ENCODE measurements around the gene WARS2.

The WARS2 gene

DNA sequence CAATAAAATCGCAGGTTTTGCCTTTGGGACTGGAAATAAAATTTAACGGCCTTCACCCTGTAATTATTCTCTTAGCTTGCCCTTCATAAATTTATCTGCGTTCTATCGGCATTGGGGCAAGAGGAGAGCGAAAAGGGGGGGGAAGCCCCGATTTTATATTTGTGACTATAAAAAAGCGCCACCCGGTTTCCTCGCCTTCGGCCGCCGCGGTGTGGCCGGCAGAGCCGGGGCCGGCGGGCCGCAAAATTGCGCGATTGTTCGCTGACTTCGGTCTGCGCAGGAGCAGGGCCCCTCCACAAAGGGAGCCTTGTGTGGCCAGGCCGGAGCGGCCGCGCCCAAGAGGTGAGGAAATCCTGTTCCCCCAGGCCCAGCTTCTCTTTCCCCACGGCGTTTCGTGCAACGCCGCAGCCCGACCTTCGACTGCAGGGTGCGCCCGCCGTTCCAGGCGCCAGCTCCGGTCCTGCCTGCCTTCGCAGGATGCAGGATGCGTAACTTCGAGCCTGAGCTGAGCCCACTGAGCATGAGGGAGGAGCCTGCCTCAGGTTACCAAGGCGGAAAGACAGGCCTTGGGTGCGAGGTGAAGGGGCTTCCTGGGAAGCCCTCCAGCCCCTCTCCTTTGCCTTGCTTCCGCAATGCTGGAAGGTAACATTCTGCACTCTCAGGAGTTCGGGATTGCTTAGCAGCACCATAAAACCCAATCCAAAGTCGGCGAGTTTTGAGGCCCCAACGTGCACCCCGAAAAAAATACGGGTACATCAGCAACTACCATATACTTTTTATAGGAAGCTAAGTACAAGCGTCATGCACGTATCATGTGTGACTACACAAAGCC lies 147.4 kb downstream of the WARS2 start:
- DNase-seq = no peak

DNA sequence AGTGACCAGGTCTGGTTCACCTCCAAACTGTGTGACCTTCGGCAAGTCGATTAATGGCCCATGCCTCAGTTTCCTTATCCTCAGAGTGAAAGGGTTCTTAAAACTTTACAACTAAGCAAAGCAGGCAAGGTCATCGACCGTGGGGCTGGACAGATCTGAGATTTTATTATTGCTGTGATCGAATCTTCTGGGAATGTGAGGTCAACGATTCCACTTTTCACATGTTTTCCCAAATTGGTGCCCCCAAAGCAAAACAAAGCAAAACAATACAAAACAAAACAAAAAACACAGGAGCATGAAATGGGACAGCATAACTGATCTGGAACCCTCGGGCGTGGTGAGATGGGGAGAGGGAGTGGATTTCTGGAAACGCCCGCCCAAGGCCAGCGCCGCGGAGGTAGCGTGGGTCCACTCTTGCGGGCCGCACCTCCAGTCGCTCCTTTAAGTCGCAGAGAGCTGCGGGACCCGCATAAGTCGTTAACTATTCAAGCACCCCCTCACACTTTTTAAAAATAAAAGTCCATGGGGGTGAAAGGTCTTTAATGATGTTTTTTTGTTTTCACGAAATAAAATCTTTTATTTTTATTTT lies 148.1 kb downstream of the WARS2 start:
- no peak for DNase-seq

DNA sequence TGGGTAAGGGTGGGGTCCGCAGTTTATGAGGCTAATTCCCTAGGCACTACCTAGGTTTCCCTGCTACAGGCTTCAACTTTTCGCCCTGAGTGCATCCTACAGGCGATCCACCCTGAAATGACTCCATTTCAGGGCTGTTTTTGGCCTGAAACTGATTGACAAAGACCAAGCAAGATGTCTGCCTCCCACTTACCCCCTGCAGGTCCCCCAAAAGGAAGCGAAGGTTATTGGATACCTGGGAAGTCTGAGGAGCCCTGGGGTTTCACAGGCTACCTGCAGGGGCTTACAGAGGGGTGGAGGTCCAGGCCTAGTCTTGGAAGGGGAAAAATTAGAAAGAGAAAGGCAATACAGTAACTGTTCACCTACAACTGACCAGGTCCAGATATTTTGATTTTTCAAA lies 149.0 kb downstream of the WARS2 start:
- DNase-seq = no peak

DNA sequence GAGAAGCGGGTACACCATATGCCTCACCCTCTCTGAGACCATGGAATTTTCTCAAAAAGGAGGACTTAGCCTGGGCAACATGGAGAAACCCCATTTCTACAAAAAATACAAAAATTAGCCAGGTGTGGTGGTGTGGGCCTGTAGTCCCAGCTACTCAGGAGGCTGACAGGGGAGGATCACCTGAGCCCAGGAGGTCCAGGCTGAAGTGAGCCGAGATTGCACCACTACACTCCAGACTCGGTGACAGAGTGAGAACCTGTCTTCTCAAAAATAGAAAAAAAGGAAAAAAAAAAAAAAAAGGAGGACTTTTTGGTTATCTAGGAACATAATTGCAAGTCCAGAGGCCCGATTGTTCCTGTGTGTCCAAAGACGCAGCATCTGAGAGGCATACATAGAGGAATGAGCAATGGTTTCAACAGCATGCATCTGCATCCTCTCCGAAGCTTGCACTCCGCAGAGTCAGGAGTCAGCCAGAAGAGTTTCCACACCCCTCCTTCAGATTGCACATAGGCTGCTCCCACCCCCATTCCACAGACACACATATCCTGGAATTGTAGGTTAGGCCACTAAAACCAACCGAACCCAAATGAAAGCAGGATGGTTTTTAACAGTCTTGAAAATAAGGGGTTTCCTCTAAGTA lies 149.8 kb downstream of the WARS2 start:
- no peak for DNase-seq

DNA sequence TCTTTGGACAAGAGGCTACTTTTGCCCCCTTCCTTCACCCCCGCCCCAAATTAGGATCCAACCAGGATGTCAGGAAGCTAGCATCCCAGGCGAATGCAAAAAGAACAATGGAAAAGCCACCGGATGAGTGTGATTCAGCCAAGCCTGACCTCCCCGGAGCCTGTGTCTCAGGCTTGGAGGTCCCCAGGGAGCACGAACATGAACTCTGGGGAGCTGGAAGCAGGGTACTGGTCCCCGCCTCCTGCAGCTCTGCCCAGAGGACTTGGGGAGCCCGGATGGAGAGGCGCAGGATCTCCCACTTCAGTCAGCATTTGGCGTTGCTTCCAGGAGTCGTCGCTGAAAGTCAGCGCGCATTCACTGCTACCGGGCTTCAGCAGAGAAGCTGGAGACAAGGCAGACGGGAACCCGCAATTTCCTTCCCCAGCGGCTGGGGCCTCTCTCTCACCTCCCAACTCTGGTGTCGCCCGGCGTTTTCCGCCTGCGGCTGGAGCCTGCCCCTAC lies 150.5 kb downstream of the WARS2 start:
- DNase-seq = no peak

DNA sequence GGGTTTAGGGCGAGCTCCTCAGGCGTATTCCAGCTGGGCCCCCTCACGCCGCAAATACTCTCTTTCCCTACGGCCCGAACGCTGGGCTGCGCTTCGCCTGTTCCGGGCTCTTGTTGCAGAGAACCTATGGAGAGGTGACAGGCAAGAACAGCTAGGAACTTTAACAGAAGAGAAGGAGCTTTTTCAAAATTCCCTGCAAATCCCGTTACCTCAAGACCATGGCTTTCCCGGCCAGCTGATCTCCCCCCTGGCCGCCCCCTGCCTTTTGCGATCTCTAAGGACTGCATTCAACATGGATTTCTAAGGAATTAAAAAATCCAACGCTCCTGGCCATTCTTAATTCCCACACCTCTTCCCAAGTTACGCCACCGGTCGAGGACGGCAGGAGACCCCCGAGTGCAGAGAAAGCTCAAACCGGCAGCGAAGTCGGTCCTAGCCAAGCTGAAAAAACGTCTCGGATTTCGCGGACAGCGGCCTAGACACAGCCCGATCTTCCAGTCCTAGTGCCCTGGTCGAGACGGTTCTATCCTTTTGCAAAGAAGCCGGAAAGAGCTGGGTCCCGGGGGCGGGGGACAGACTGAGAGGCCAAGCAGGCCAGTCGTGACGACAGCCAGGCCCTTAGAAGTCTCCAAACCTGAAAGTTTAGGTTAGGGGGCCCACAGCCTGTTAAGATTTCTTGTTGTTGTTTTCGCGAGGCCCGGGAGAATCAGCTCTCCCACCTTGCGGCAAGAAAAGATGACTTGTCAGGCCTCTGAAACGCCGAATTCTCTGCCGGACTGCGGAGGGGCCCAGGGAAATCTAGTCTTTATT lies 151.2 kb downstream of the WARS2 start:
- no peak for DNase-seq

DNA sequence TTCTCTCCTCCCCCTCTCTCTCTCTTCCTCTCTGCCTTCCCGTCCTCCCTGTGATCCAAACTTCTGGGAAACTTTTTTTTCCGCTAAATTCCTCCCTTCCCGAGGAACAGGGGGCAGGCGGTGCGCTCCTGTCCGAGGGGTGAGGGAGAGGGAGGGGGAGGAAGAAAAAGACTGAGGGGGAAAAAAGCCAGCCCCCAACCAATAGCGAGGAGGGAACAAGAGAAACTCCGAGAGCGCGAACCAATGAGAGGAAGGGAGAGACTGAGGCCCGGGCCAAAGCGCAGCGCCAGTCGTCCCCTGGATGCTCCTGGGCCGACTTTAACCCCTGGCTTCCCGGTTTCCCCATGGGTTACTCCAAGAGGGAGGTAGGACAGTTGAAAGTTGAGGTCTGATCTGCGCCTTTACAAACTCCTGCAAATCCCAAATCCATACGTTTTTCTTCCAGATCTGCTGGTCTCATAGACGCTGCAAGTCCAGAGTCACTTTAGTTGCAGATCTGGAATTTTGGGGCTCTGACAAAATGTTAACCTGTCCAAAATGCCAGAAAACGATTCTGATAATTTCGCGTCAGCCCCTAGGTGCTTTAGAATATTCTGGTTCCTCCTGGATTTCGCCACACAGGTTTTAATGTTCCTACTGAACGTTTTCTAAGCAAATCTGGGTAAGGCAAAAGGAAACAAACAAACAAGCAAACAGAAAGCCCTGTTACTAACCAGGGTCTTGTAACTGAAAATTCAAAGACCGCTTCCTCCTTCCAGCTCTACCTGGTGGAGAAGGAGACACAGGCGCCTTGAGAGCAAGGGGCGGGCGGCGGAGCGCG lies 152.1 kb downstream of the WARS2 start, which contains the start of gene TBX15:
TSS of gene TBX15 (minus strand) at position 158 of the 820 bp plus-strand sequence. CDS start 548 bp downstream, outside the sequence.
- DNase-seq = no peak

DNA sequence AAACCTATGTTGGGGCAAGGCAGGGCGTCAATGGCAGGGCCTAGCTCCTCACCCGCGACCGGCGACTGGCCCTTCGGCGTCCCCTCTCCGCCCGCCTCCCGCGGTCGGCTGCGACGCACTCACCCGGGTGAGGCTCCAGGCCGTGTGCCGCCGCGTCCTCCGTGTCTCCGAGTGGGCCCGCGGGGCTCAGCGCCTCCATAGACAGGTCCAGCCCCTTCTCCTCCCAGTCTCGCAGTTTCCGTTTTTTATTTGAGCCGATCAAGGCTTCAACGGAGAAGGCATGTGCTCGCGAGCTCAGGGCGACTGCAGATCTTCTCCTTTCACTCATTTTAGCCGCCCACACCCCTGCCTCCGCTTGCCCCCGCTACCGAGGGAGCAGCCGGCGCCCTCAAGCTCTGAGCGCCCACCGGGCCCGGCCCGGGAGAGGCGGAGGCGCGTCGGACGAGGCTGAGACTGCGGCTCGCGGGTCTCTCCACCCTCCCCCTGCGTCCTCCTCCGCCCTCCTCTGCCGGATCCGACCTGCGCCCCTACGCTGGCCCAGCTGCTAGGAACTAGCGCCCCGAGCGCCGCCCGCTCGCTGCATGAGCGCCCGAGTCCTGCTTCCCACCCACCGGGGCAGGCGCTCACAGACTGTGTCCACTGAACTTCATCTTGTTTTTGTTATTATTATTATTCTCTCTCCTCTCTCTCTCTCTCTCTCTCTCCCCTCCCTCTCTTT lies 152.8 kb downstream of the WARS2 start:
- DNase-seq = no peak

DNA sequence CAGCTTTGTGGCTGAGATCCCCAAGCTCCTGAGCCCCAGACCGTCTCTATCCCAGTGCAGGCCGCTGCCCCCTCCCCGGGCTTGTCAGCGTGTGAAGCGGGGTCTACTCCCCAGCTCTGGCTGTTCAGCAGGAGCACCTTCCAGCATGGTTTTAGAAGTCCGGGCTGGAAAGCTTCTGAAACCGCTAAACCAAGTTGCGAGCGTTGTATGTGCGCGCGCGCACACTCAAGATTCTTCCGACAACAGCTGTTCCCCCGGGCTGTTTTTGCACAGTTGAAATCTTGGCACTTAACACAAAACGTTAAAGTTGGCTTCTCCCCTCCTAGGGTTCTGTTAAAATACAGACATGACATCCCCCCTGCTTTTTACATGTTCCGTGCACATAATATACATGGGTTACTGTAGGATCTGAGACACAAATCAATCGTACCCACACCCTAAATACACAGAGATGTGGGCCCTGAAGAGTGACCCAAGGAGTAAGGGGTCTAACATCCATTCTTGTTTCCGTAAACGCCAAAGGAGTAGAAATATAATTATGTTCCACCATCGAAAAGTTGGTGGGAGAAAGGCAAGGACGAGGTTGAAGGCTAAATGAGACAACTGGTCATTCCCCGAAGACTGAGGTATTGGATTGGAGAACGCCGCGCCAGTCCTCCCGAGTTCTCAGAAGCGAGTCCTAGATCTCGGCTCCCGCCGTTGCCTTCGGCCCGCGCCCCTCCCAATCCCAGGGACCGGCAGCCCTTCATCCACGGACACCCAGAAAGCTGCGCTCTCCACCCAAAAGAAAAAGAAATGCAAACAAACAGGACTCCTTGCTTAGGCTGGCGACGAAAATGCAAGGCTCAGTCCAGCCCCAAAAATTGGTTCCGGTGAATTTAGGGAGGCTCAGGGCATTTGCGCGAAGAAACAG lies 153.6 kb downstream of the WARS2 start:
- no peak for DNase-seq

DNA sequence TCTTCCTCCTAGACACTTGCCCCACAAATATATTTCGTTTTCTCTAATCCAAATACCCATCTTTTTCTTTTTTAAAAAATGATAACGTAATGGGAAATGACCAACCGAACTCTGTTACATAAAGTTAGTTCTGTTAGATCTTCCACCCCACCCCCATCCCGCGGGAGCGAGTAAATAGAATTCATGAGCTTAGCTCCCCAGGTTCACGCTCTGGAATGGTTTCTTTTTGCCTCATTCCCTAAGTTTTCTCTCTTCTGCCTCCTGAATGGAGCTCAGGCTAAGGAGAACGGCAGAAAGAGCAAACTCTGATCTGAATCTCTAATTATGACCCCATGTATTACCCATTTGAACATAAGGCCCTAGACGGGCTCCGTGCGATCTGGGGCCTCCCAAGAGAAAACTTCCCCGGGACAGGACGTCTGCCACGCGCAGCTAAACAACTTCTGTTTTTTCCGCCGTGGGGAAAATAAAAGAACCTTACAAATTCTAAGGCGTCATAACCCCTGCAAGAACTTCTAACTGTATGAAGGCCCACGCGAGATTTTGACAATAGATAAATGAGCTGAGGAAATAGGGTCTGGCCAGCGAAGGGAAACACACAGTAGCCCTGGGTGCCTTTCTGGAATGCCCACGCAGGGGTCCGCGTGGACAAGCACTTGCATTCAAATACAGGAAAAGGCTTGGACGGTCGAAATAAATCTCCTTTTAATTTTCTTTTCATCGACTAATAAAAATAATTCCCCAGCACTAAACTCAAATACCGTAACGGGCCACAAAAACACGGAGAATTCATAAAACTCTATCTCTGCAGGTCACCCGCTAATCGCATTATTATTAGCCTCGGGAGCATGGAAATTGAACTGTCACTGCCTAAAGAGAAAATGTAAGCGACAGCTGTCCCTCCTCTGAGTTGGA lies 154.6 kb downstream of the WARS2 start:
- DNase-seq = no peak

DNA sequence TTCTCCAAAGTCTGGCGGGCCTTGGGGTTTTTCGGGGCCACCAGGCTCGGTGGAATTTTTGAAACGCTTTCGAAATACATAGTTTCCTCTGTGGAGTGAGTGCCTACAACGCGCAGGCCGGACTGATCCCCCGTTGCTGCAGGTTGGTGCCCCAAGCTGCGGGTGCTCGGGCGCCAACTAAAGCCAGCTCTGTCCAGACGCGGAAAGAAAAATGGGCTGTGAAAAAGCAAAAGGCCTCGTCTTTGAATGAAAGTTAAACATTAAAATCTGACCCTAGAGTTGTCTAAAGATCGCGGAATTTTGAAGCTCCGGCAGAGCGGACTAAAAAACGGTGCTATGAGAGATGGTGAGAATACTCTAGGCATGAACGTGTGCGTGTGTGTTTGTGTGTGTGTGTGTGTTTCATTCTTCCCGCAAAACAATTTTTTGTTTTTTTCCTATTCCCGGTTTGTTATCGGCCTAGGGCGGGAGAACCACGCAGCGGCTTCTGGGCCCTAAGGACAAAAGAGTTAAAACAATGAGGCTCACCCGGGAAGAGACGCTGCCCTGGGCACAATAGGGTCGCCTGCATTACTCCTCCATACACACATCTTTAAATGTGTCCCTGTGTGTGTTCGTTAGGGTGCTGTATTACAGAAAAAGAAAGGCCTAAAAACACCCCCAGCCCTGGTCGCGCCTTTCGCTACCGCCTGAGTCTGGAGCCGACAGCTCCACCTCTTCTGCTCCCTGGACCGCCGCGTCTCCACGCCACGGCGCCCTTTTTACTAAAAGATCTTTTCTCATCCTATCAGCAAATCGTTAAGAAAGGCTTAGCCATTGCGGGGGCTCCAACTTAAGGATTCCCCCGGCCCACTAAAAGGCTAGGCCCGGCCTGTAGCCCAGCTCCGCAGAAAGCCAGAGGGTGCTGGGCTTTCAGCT lies 155.5 kb downstream of the WARS2 start:
- DNase-seq = no peak

DNA sequence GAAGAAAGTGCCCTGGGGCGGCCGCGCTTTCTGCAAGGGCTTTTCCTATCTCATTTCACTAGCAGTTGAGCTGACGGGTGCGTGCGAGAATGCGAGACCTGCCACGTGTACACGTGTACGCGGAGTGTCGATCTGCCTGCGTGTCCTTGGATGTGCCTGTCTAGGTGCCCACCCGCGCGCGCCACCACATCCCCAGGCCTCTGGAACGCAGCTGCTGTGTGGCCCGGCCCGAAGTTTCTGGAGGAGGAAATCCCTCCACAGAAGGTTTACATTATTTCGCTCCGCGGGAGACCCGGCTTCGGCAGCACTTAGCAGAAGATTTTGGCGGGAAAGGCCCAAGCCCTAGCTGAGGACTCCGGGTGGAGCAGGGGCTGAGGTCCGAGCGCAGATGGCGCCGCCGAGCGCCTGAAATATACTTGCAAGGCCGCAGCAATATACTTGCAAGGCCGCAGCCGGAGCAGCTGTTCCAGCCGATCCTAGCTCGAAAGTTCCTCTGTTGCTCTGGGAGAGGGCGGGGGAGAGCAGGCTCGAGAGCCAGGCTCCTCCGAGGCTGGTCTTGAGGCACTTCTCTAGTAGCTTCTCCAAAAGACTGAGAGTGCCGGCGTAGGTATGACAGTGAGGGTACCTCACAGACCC lies 156.2 kb downstream of the WARS2 start:
- no peak for DNase-seq

DNA sequence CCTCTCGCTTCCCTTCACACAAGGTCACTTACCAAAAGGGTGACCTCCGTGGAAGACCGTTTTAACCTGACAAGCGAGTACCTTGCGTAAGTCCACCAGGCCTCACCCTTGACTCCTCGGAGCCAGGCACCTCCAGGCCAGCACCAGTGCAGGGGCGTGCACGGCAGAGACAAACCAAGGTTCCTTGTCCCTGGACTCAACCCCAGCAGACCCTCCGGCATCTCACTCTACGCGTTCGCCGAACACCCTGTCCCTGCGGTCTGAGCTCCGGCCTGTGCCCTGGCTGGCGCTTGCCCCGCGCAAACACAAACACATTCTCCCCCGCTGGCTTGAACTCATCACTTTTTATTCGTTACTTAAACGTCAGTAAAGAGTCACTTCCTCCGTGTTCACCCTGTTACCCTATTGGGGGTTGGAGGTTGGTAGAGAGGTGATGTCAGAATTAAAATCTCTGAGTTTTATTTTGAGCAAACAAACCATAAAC lies 156.9 kb downstream of the WARS2 start:
- DNase-seq = no peak

DNA sequence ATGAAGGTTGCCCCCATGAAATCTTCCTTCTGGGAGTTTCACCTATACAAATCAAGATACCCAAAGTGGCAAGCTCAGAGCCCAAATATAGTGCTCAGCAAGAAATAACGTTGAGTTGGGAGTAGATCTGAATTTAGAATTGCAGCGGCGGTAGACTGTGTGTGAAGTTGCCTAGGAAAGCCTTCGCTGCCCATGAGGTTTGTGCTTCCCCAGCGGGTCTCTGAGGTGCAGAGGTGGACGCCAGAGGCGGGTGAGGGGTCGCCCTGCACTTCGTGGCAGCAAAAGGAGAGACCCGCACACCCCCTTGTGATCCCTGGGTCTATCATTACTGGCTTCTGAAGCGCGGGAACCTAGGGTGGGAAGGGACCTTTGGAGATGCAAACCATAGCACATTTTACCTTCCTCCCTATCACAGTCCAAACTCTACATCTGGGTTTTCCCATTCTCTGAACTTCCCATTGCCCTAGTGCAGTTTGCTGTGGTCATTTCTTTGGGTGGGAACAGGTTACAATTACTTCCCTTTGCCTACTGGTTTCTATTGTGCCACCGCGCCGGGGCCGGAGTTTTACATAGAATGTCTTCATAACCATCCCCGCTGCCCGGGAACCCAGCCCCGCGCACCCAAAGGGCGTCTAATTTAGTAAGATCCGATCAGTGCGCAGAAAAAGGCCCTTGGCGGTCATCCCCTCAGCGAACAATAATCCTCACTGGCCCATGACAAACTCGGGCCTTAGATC lies 157.5 kb downstream of the WARS2 start:
- DNase-seq = no peak

DNA sequence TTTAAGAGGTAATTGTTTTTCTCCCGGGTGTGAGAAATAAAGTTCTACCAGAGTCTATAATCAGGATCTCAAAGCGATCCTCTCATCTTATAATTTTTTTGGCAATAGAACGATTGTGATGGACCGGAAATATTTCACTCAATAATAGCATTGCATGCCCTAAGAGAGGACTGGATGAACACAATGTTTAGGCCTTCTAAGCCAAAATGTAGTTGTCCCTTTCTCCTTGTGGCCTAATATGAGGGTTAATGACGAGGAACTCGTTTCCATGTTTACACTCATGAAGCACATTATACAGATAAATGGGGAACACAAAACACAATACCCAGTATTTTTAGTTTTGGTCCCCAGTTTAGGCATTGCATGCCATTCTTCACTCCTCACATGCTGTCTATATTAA lies 158.2 kb downstream of the WARS2 start:
- DNase-seq = no peak

DNA sequence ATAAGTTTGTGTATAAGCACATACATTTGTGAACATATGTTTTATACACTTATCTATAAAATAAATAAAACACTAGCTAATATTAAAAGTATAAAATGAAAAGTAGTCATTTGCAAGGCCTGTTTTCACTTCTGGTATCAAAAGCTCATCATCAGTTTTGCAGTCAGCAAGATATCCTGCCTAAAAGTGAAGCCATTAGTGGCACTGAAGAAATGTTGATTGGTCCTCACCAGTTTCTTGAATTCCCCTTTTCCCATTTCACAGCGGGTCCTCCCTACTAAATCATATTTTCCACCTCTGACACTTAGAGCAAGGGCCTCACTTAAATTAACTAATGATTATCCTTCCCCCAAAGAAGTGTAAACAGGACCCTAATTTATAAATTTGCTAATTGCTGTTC lies 159.0 kb downstream of the WARS2 start:
- DNase-seq = no peak

All from NCI-H524 treated with DMSO at 0.1 percent for 48 hours (cell line).